Measurements from ENCODE around the gene WNT9B.

The WNT9B gene

GRCh38 chr17:46885415-46886309 lies 34.3 kb downstream of the WNT9B start:
- no peak for DNase-seq

DNA sequence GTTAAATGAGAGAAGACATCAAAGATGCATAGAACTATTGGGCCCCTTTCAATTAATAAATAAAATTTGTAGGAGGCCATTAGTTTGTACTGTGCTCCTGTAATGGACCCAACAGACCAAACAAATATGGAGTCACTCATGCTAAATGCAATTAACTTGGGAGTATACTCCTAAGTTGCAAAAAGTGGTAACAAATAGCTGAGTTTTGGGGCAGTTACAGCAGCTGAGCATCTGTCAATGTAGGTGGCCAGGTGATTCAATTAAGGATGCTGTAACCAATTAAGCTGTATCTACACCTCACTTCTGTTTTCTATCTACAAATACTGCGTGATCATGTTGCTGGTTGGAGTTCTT lies 34.9 kb downstream of the WNT9B start:
- no peak for DNase-seq

GRCh38 chr17:46887717-46888116 lies 36.3 kb downstream of the WNT9B start:
- no peak for DNase-seq

DNA sequence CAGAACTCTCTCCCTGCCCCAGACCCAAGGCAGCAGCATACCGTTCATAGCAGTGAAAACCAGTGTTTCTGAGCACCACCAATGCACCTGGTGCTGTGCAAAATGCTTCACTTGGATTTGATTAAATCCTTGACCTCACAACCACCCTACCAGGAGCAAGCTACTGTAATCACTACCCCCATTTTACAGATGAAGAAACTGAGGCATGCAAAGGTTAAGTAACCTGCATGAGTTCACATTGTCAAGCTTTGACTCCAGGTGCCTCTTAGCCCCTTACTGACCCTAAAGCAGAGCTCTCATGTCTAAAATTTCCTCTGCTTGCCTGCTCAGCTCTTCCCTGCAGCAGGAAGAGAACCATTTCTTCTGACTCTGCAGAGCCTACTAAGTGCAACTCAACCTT lies 37.3 kb downstream of the WNT9B start:
- DNase-seq: no peak

DNA sequence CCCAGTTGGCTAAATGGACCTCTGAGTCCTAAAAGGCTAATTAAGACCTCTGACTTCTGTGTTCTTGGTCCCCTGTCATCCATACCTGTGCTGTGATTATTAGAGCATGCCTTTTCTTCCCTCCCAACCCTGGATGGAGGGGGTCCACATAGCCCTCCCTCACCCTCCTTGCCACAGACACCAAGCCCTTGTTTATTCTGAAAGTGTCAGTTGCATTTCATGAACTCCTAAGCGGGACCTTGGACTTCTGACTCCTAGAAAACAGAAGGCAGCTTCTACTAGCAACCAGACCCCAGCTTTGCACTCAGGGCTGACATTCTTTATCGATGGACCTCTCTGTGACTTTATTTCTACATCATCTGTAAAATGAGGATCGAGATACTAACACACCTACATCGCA lies 38.1 kb downstream of the WNT9B start:
- no peak for DNase-seq

- DNase-seq: no peak
Measured at GRCh38 chr17:46889992-46890564, 38.7 kb downstream of the WNT9B start.

DNA sequence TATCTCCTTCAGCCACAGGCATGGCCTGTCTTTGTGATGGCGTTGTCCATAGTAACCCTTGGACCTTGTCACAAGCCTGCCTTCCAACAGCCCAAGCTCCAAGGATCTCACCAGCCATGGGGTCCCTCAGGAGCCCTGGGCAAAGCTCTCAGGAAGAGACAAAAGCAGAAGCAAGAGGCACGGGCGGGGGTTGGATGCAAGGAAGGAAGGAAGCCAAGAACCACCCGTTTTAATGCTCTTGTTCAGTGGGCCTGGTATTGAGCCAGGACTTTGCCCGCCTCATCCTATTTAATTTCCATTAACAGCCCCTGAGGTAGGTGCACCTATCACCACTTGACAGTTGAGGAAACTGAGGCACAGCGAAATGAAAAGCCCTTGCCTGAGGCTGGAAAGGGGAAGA lies 39.3 kb downstream of the WNT9B start:
- DNase-seq: no peak

- DNase-seq: no peak
Measured at GRCh38 chr17:46892192-46892703, 40.9 kb downstream of the WNT9B start.

- DNase-seq: no peak
Measured at GRCh38 chr17:46894024-46894423, 42.6 kb downstream of the WNT9B start.

DNA sequence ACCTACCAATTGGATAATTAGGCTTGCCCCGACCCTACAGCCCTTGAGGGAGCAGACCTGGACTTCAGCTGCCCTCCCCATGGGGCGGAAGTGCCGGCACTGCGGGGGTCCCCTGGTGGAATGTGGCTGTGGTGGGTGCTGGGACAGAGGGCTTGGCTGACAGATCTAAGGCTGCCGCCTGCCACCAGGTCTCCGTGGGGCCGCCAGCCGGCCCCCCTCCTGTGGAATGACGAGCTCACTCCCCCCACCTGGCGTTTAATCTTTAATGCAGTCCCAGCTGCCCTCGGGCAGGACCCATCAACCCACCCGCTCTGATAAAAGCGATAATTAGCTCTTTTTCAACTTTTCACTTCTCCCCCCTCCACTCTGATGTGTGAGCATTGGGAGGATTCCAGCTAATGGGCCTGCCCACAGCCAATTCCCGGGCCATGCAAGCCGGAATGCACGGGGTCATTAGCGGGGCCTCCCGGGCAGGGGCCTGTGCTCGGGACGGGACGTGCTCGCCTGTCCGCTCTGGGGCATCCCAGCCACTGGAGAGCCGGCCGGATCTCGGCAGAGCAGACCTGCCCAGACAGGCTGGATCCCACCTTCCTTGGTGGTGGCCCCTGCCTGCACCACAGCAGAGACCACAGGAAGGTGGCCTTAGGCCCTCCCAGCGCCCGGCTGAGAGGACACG lies 43.2 kb downstream of the WNT9B start:
- no peak for DNase-seq

DNA sequence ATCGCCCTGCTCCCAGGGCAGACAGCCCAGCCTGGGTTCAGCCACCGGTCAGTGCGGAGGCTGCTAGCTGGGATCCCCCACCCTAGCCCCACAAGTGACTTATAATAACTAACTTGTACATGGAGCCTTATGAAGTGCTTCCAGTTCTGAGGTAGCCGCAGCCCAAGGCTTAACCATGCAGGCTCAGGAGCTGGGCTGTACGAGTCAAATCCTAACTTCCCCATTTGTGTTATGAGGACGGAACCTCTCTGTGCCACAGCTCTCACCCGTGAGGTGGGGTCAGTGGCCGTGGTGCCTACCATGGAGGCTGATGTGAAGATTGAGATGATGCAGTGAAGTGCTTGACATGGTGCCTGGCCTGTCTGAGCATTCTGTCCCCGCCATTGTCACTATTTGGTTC lies 43.8 kb downstream of the WNT9B start:
- DNase-seq: no peak

GRCh38 chr17:46896991-46897390 lies 45.6 kb downstream of the WNT9B start:
- no peak for DNase-seq

DNA sequence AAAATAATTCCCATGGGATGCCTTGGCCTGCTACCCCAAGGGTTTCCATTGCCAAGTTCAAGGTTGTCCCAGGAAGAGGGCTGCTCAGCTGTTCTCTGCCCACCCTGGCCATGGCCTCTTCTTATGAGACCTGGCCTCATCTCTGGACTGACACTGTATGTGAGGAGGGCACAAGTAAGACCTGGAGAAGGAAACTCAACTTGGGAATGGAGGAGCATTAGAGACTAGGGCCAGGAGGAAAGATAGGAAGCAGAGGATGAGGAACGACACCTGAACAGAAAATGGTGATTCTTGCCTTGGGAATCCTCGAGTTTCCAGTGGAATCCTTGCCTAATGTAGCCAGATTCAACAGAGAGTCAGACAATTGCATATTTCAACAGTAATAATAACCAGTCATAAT lies 47.0 kb downstream of the WNT9B start:
- DNase-seq: no peak

- no peak for DNase-seq
Measured at GRCh38 chr17:46898860-46899259, 47.5 kb downstream of the WNT9B start.

DNA sequence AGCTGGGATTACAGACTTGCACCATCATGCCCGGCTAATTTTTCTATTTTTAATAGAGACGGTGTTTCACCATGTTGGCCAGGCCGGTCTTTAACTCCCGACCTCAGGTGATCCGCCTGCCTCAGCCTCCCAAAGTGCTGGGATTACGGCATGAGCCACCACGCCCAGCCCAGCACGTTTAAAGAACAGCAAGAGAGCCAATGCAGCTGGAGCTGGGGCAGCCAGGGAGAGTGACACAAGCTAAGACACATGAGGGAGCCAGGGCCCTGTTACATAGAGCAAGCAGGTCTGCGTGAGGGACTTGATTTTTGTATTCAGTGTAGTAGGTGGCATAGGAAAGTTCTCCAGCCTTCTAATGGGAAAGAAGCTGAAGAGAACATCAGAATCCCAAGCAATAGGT lies 49.9 kb downstream of the WNT9B start:
- DNase-seq: no peak

- DNase-seq: no peak
Measured at GRCh38 chr17:46903762-46904672, 52.6 kb downstream of the WNT9B start.

GRCh38 chr17:46908068-46908737 lies 56.8 kb downstream of the WNT9B start:
- DNase-seq: no peak

DNA sequence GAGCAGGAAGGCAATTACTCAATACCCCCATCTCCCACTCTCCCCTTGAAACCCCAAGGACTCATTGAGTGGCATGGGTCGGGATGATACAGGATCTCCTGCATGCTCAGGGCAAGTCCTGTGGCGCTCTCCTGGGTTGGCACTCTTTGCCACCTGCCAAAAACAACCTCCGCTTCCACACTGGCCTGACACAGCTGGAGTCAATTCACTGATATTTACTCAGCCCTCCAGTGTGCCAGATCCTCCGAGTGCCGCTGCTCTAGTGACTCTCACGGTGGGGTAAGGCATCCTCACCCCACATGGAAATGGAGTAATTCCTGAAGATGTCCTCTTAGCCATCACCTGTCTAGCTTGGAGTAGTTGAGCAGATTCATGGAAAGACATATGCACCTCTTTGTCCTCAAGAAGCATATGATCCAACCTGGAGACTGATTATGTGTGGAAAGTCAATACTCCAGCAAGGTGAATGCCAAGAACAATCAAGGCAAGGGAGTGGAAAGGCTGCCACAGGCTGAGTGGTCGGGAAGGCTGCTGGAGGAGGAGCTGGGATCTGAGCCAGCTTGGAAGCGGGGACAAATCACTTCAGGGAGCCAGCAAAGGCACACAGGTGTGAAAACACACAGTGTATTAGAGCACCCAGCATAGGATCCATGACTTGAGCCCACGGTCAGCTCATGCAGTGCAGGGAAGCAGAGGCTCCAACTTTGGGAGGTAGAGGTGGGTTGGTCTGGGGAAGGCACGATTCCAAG lies 59.0 kb downstream of the WNT9B start:
- no peak for DNase-seq

DNA sequence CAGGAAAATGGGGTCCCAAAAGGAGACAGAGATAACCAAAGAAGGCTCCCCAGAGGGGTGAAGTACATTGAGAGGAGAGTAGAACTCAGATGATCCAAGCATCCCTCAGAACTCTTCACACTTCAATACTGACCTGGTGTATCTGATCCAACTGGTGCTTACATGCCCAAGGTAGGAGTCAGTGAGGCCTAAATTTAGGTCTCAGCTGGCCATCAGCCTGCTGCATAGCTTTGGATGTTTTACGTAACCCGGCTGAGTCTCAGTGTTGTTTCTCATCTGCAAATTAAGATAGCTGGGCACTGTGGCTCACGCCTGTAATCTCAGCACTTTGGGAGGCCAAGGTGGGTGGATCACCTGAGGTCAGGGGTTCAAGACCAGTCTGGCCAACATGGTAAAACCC lies 59.9 kb downstream of the WNT9B start:
- no peak for DNase-seq

- DNase-seq: no peak
Measured at GRCh38 chr17:46915596-46915995, 64.2 kb downstream of the WNT9B start.

DNA sequence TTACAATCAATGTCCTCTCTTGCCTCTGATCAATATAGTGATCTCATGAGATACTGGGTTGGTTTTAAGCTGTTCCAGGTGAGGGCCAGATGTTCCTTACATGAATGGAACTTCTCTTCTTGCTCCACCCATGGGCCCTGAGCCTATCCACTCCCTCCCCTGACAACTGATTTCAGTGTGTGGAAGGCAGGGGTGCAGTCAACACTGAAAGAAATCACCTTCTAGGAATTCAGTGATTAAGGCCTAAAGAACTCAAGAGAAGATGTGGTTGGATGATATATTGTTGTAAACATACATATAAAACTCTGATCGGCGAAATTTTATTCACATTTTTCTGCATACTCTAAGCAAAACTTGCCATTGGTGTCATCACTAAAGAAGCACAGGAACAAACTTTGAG lies 64.8 kb downstream of the WNT9B start:
- DNase-seq: no peak

DNA sequence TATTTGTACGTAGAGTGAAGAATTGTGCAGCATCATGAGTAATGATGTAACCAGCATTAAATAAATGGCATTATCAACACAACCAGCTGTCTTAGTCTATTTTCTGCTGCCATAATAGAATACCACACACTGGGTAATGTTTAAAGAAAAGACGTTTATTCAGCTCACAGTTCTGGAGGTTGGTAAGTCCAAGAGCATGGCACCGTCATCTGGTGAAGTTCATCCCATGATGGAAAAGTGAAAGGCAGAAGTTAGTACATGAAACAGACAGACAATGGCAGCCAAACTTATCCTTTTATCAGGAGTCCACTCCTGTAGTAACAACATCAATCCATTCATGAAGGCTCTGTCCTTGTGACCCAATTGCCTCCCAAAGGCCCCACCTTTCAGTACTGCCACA lies 65.2 kb downstream of the WNT9B start:
- no peak for DNase-seq

Data from CD4-positive, alpha-beta T cell treated with Interleukin-17A for 1 hour (primary cell).